CD4-positive, alpha-beta T cell treated with Interleukin-17A for 1 hour (primary cell): ENCODE results near the gene SPTBN2.

ENCODE experiments used
- DNase-seq: peaks from one replicate; pipeline ENCODE4 v3.0.0-alpha.2; 2020

Gene SPTBN2

GRCh38 chr11:66723693-66724092 is 5.3 kb downstream of the SPTBN2 start:
- DNase-seq, result no peak

DNA sequence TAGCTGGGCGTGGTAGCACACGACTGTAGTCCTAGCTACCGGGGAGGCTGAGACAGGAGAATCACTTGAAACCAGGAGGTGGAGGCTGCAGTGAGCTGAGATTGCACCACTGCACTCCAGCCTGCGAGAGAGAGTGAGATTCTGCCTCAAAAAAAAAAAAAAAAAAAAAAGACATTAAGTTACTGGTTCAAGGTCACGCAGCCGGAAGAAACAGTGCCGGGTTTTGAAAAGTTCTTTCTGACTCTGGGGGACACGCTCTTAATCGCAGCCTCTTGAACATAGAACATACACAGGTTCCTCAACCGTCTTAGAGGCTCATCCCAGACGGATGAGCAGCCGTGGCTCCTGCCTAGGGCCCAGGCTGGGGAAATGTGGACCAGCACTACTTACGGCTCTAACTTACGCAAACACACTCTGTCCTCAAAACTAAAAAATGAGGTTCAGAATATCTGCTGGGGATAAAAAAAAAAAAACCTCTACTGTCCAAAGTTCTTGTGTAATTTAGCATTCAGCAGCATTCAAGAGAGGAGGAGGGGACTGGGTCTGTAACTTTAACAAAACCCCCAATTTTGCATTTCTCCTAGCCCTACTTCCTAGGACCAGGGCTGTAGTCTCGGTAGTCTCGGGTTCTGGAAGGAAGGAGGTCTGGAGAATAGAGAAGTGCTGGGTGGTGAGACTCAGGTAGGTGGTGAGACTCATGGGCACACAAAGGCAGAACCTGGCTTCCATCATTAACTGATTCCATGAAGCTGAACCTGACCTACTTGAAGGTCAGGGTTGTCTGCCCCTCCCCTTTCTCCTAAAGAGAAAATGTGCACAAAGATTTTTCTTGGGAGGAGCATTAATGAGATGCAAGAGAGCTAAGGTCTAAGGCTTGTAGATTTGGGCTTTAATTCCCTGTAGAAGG is 6.0 kb downstream of the SPTBN2 start:
- no peak for DNase-seq

GRCh38 chr11:66721939-66722338 is 7.1 kb downstream of the SPTBN2 start:
- DNase-seq, result no peak

GRCh38 chr11:66720899-66721470 is 8.0 kb downstream of the SPTBN2 start:
- no peak for DNase-seq

DNA sequence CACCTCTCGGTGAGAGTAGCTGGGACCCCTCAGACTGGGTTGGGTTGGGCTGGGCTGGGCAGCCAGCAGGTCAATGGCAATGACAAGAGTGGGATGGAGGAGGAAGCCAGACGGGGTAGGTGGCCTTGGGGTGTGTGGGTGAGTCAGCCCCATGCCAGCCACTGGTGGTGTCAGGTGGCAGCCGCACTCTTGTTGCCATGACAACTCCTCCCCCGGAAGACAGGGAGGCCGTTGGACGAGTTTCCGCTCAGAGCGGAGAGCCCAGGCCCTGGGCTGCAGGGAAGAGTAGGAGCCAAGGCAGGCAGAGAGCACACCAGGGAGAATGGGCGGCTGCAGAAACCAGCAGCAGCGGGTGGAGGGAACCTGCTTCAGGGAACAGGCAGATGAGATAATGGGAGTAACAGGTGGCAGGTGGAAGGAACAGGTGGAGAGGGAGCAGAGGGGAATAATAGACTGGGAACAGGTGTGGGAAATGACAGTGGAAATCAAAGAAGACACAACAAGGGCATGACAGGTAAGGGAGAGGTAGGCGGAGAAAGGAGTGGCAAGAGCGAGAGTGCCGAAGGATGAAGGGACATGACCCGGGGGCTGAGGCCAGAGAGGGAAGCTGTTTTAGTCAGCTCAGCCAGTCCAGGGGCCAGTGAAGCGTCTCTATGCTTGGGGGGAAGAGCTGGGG is 8.7 kb downstream of the SPTBN2 start:
- DNase-seq, result no peak

- no peak for DNase-seq
Observed at GRCh38 chr11:66719111-66719872, 9.7 kb downstream of the SPTBN2 start.

DNA sequence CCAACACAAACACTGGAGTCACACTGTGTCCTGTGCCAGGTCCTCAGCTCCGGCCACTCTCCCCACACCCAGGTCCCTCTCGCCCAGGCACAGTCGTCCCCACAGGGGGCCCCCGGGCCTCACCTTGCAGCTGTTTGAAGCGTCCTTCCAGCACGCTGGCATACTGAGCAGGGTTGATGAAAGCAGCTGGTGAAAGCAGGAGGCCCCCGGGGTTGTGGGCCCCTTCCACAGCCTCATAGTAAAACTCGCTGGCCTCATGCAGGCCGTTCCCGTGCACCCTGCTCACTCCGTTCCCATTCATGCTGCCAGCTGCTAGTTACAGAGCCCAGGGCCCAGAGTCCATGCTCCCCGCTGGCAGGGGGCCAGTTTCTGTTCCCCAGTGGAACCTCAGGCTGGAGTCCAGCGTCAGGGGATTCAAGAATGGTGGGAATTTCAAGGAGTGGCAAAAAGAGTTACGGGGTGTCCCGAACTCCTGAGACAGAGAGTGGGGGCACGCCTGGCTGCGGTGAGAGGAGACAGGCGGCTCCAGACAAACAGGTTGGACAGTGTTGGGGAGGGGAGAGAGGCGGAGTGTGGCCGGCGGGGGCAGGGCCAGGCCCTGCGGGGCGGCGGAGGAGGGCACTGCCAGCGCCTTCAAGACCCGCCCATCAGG is 10.6 kb downstream of the SPTBN2 start:
- DNase-seq, result no peak

GRCh38 chr11:66717925-66718319 is 11.1 kb downstream of the SPTBN2 start:
- DNase-seq, result no peak

GRCh38 chr11:66716996-66717395 is 12.0 kb downstream of the SPTBN2 start:
- no peak for DNase-seq

DNA sequence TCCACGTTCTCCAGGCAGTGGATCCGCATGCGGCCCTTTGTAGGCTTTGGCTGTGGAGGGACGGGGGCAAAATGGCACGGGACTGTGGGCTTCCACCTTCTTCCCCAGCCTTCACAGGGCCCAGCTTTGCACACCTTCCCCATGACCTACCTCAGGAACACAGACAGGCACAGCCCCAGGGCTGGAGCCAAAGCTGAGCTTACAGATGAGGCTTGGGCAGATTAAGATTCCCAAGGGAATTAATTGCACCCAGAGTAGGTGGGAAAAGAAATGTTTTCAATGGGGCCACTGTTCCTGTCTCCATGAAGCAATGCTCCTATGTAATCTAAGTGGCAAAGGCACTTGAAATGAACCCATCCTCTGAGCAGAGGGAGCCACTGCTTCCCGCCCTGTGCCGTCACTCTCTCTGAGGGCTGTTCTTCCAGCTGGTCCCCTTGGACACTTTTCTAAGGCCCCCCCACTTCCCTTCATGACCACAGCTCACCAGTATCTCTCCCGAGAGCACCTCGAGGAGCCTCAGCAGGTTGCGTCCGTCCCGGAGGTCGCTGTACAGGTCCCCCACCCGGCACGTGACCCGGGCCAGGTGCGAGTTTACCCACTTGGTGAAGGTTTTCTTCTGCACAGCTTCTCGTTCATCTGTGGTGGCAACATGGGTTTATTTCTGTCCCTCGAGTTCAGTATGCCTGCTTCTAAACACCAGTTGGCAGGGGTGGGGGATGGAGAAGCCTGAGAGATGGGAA is 13.5 kb downstream of the SPTBN2 start:
- no peak for DNase-seq

DNA sequence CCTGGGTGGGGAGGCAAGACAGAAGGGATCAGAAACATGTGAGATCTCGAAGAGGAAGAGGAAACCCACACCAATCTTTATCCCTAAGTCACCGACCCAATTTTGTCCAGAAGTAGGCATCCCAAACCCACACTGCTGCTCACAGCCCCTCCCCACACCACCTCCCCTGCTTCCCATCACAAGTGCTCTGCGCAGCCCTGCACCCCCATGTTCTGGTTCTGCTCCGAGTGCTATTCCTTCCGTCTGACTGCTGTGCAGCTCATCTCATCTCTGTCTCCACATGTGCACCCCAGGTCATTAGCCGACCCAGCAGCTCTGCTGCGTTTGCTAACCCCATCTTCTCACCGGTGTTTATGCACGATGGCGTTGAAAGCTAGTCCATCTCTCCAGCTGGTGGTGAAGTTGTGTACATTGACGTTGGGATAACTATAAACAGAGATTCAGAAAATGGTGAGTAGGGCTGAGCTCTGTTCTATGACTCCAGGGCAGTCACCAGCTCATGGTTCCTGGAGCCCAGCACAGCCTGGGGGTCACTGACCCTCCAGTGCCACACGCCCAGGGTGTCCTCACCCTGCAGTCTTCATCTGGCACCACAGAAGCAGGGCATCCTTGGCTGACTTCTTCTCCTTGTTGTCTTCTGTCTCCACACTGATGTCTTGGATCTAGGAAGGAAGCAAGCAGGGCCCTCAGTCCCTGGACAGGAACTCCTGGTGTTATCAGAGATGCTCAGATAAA is 15.1 kb downstream of the SPTBN2 start:
- DNase-seq, result no peak

DNA sequence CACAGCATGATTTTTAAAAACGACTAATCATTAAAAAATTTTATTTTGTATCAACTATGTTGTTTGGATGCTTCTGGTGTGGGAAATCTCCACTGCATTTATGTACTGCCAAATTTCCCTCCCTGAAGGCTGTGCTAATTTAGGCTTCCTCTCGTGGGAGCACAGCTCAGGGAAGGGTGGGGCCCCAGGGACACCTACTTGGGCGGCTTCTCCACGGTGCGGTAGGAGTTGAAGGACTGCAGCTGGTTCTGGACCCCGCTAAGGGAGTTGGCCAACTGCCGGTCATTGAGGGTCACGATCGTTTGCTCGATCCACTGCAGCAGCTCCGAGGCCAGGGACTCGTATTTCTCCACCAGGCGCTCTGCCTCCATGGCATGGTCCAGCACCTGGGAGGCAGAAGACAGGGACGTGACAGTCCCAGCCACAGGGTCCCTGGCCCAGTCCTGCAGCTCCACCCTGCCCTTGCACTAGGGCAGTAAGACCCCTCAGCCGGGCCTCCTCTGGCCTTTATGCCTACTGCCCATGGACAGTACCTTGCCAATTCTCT is 18.6 kb downstream of the SPTBN2 start:
- DNase-seq, result no peak

DNA sequence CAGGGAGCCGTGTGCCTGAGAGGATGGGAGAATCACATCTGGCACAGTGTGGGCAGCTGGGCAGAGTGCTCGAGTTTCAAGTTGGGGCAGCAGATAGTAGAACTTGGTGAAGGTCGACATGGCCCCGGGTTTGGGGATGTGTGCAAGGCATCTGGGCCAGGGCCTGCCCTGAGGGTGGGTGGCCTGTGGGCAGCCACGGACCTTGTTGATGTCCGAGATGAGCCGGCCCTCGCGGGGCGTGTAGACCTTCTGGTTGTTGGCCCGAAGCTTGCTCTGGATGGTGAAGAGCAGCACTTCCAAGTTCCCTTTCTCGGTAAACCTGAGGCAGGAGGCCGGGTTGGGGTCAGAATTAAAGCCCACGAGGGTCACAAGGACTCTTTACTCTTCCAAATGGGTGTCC is 20.3 kb downstream of the SPTBN2 start:
- DNase-seq, result no peak

DNA sequence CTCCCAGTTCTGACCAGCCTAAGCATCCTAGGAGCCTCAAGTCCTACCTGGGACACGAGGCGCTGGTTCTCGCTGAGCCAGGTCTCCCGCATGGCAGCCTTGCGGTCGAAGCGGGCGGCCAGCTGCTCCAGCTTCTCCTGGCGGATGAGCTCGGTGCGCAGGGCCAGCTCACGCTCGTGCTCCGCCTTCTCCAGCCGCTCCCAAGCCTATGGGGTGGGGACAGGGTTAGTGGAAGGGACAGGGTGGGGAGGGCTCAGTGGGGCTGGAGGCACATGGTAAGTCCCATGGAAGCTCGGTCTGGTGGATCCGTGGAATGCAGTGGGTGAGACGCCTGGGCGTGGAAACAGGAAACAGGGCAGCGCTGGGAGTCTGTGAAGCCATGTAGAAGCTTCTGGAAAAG is 20.9 kb downstream of the SPTBN2 start:
- DNase-seq, result no peak

DNA sequence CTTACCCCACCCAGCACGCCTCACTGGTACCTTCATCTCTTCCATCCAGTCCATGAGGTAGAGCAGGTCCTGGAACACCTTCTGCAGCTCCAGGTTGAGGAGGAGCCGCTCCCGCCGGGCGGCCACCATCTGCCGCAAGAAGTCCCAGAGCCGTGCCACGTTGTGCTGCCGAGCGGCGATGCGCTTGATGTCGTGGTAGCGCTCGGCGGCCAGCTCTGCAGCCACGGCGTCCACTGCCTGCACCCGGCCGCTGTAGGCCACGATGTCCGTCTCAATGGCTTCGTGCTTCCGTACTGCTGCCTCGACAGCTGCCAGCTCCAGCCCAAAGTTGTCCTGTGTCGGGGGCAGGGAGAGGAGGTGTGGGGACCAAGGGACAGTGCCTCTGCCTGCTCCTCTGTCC is 21.5 kb downstream of the SPTBN2 start:
- DNase-seq, result no peak

- no peak for DNase-seq
Observed at GRCh38 chr11:66706989-66707388, 22.0 kb downstream of the SPTBN2 start.

GRCh38 chr11:66705587-66706335 is 23.3 kb downstream of the SPTBN2 start:
- no peak for DNase-seq

DNA sequence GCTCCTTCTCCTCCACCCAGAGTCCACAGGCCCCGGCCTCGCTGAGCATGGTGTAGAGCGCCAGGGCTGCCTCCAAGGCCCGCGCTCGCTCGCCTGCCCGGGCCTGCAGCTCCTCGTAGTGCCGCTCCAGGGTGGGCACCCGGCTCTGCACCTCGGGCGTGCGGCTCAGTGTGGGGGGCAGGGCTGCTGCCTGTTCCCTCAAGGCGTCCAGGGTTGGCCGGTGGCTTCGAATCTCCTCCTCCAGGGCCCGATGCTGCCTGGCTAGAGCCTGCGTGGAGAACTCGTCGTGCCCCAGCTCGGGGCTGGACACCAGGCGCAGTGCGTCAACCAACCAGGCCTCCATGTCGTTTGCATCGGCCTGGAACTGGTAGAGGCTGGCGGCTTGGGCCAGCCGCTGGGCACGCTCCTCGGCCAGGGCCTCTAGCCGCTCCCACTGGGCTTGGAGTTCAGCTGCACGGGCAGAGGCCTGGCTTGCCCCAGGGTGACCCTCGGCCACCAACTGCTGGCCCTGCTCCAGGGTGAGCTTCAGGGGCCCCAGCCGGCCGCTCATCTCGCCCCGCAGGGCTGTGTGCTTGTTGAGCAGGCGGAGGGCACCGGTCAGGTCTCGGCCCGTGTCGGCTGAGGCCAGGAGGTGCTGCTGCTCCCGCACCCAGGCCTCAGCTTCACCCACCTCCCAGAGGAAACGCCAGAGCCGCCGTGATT is 24.2 kb downstream of the SPTBN2 start:
- no peak for DNase-seq

DNA sequence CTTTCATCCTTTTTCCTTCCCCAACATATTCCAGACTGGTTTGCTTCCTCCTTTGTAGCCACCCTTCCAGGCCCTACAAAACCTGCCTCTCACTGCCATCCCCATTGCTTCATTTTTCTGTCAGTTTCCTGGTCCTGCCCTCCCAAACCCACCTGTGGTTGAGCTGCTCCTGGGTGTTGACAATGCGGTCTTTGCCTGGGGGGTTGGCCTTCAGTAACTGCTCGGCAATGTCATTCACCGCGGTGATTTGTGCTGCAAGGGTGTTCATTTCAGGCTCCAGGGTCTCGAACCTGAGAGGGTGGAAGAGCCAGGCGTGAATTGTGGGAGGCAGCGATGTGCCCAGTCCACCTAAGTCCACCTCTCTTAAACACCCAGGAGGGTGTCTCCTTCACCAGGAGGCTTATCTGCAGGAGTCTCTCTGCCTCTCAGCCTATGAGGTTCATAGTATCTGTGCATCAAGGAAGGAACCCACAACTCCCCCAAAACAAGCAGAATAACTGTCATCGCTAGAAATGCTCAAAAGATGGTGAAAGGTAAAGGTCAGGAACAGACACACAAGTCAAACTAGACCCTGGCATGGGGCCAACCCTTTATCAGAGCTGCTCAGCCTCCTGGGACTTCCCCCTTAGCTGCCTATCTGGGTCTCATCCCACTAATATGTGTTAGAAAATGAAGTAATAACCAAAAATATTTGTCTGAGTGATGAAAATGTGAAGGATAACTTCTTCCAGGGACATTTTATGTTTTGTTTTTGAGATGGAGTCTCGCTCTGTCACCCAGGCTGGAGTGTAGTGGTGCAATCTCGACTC is 27.4 kb downstream of the SPTBN2 start:
- no peak for DNase-seq
